ENCODE measurements around the gene KIZ.
A peak's percentile ranks its signal among the peaks of the same experiment; 100 is the strongest.
"Not testable (repeated sequence)": the region's sequence is repeated elsewhere in the genome, so short reads cannot be mapped to it uniquely, and the experiment has no call there.

The KIZ gene

DNA sequence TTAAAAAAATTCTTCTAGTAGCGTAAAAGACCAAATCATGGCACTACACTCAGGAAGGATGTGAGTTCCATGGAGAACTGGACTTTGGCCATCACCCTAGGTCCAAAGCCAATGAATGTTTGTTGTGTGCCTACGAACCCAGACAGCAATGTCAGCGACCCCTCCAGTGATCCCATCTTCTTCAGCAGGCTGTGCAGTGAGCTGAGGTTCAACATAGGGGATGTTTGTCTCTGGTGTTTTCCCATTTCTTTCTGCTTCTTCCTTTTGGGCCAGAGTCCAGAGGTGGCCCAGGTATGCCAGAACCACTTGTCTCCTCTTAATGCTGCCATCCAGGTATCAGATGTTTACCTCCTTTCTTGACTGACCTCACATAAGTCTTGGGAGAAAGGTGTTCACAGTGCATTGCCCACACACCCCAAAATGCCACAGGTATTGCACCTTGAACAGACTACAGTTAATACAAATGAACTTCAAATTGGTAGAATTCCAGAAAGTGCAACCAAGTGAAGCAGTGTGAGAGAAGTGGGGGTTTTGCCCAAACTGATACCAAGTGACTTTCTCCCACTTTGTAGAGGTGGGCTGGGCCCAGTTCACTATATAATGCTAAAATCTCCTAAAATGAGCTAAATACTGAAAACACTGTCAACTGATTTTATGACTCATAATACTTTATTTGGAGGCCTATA is 14.1 kb downstream of the KIZ start:
- DNase-seq, result no peak

DNA sequence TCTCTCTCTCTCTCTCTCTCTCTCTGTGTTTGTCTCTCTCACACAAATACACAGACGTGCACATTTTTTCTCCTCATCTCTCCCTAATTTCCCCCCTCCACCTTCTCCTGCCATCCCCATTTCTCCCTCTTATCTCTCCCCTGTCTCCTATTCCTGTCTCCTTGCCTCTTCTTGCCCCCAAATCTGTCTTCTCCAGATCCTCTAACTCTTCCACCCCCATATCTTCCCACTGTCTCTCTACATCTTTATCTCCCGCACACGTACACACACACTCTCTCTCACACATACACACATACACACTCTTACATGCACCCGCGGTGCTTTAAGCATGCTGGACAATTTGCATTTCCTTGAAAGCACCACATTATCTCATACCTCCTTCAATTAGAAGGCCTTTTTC is 15.9 kb downstream of the KIZ start:
- DNase-seq, result no peak

GRCh38 chr20:21143194-21143890 is 17.5 kb downstream of the KIZ start:
- DNase-seq, result no peak

DNA sequence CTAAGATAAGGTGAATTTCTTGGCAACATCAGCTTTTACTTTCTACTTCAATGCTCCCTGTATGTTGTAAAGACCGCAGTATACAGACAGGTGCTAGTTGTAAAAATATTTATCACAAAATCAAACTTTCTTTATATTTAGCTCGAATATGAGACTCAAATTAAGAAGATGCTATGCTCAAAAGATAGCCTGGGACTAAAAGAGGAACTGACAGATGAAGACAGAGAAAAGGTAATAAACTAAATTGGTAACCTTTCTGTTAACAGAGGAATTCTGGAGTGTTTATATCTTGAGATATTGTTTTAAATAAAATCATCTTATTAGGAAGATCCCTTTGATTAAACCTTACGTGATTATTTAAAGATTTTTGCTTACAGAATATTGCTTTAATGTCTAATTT is 19.5 kb downstream of the KIZ start:
- DNase-seq, result no peak

DNA sequence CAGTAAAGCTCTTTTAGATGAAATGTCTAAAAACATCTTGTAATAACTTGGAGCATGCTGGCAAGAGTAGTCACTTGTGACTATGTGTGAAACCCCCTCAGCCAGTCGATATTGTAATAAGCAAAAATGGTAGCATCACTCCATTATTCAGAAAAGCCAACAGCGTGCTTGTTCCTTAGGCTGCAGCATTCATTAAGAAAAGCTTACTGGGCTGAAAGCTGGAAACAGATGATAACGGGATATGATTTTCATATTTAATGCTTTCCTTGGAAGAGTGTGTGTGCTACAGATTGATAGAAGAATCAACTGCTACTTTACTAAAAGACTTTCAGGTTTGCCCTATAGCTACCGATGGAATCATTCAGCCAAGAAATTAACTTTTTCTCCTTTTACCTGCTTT is 20.3 kb downstream of the KIZ start:
- DNase-seq, result no peak

DNA sequence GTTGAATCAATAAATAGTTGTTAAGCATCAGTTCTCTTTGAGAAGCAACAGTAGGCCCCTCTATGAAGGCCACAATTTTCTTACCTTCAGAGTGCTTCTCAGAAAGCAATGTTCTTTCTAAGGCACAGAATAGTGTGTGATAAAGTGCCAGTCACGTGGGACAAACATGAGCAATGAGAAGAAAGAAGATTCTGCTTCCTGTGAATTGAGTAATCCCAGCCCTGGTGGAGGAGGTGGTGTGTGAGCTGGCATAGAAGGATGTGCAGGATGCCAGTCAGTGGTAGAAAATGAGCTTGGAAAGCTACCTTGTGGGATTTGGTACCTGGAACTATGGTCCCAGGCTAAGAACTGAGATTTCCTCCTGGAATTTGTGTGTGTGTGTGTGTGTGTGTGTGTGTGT is 21.7 kb downstream of the KIZ start:
- no peak for DNase-seq

DNA sequence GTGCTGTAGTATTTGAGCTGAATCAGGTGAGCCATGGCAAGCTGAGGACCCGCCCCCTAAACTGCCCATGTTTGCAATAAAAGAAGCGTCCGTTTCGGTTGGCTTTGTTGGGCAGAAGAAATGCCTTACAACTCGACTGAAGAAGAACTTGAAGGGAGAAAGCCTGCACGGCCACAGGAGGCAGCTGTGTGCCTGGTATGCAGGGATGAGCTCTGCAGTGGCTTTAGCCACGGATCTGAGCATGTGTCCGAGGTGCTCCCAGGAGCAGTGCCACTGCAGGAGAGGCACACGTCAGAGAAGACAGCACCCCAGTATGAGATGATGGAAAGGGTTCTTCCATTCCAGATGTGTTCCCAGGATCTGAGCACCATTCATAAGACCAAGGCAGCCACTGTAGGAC is 23.5 kb downstream of the KIZ start:
- DNase-seq, result no peak

- DNase-seq, result no peak
Measured at GRCh38 chr20:21151791-21152190, 25.9 kb downstream of the KIZ start.

- DNase-seq, result no peak
Measured at GRCh38 chr20:21154692-21155091, 28.8 kb downstream of the KIZ start.

DNA sequence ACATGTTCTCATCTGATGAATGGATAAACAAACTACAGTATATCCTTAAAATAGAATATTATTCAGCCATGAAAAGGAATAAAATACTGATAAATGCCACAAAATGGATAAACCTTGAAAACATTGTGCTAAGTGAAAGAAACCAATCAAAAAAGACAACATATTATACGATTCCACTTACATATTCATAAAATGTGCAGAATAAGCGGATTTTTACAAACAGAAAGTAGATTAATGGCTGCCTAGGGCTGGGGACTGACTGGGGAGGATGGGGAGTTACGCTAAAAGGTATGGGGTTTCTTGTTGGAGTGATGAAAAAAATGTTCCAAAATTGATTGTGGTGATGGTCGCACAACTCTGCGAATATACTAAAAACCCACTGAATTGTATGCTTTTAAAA is 29.4 kb downstream of the KIZ start:
- DNase-seq, result no peak

GRCh38 chr20:21156266-21156665 is 30.4 kb downstream of the KIZ start:
- DNase-seq, result no peak

- no peak for DNase-seq
Measured at GRCh38 chr20:21157006-21157405, 31.1 kb downstream of the KIZ start.

DNA sequence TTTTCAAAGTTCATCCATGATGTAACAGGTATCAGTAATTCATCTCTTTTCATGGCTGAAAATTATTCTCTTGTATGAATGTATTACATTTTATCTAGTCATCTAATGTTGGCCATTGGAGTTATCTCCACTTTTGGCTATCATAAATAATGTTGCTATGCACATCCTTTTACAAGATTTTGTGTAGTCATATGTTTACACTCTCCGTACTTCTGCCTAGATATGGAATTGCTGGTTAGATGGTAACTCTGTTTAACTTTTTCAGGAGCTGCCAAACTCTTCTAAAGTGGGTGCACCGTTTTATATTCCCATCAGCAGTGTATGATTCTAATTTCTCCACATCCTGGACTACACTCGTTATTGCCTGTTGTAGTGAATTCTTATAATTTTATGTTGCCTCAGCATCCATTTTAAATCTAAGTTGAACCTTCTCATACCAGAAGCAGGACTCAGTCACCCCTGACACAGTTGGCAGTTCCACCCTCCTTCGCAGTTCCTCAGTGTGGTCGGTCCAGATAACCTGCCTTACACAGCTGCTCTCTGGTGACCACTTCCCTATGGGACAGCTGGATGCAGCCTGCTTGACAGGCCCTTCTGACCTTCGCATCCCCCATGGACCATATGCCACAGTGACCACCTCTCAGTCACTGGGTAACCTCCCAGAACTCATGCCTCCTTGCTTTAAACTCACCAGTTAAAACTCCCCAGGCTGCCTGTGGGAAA is 33.9 kb downstream of the KIZ start:
- DNase-seq, result no peak

DNA sequence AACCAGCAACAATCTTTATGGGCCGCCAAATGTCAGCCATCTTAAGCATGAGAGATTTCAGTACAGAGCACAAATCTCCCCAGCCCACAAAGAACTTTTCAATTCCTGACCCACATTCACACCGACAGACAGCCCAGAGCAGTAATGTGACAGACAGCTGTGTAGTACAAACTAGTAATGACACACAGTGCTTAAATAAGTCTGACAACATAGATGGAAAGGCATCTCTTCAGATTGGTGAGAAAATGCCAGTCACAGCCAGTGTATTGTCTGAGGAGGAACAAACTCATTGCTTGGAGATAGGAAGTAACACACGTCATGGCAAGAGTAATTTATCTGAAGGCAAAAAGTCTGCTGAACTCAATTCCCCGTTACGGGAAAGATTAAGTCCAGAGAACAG is 36.0 kb downstream of the KIZ start:
- no peak for DNase-seq

GRCh38 chr20:21162631-21163030 is 36.7 kb downstream of the KIZ start:
- DNase-seq, result no peak

DNA sequence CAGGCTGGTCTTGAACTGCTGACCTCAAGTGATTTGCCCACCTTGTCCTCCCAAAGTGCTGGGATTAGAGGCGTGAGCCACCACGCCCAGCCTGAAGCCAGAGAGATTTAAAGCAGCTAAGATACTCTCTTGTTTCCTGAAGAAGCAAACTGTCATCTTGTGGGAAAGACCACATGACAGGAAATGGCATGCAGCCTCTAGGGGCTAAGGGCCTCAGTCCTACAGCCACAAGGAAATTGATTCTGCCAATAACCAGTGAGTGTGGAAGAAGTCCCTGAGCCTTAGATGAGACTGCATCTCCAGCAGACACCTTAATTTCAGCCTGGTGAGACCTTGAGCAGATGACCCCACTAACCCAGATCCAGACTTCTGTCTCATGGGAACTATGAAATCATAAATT is 40.9 kb downstream of the KIZ start:
- DNase-seq, result peak; percentile 69

DNA sequence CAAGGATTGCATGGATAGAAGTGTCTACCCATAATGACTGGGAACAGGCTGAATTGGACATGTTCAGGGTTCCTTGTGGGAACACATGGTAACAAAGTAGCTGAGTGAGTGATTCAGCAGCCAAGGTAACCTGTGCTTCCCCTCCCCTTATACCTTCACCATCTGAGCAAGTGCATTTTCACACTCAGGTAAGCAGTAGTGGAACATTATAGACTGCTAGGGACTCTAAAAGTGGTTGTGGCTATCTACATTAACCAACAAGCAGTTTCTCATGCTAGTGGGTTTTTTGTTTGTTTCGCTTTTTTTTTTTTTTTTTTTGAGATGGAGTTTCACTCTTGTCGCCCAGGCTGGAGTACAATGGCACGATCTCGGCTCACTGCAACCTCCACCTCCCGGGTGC is 41.4 kb downstream of the KIZ start:
- no peak for DNase-seq

DNA sequence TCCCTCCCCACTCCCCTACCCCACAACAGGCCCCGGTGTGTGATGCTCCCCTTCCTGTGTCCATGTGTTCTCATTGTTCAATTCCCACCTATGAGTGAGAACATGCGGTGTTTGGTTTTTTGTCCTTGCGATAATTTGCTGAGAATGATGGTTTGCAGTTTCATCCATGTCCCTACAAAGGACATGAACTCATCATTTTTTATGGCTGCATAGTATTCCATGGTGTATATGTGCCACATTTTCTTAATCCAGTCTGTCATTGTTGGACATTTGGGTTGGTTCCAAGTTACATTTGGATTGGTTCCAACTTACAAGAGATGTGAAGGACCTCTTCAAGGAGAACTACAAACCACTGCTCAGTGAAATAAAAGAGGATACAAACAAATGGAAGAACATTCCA is 42.2 kb downstream of the KIZ start:
- DNase-seq, result not testable (repeated sequence)

DNA sequence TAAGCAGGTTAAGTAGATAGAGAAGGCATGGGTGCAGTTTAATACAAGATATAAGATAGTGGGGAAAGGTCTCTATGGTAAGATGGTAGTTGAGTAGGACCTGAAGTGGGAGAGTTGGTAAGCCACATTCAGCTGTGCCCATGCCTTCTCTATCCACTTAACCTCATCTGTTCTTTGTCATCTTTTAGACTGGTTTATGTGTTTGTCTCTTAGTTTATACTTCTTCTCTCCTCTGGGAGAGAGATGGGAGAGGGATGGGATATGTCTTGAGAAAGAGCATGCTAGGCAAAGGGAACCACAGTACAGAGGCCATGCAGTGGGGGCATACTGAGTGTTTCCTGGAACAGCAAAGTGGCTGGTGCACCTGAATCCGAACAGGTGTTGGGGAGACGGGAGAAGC is 46.7 kb downstream of the KIZ start:
- DNase-seq, result no peak

DNA sequence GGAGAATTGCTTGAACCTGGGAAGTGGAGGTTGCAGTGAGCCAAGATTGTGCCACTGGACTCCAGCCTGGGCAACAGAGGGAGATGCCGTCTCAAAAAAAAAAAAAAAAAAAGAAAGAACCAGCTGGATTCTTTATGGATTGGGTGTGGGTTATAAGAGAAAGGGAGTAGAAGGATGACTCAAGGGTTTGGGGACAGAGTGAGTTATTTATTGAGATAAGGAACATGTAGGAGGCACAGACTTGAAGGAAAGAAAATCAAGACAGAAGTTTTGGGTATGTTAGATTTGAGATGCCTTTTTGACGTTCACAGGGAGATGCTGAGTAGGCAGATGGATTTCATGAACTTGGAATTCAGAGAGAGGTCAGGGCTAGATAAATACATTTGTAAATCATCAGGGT is 47.6 kb downstream of the KIZ start:
- DNase-seq, result no peak

DNA sequence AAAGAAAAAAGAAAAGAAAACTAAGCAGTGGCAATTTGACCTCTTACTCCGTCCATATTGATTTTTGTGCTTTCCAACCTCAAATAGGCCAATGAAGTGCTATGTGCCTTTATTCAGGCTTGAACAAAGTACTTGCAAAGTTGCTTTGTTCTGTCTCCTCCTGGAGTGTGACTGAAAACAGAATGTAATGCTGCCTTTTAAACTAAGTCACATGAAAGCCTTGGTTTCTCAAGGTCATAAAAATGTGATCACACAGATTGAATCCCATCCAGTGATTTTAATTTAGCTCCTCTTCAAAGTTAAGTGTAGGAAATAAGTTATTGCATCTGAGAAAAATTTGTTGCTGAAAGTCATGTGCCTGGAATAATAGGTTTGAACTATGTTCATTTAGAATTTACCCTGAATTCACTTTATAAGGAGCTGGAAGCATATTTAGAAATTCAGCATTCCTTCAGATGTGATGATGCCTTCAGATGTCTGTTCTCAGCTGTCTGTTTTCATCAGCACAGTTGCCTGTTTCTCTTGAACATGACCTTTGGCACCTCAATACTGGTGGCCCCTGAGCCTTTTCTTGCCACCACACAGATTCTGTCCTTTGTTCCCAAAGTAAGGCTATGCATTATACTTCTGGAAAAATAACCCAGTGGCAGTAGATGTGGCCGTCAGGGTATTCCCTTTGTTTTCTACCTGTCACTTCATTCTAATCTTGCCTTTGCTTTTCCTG is 48.8 kb downstream of the KIZ start:
- no peak for DNase-seq

GRCh38 chr20:21175433-21175832 is 49.6 kb downstream of the KIZ start:
- no peak for DNase-seq

DNA sequence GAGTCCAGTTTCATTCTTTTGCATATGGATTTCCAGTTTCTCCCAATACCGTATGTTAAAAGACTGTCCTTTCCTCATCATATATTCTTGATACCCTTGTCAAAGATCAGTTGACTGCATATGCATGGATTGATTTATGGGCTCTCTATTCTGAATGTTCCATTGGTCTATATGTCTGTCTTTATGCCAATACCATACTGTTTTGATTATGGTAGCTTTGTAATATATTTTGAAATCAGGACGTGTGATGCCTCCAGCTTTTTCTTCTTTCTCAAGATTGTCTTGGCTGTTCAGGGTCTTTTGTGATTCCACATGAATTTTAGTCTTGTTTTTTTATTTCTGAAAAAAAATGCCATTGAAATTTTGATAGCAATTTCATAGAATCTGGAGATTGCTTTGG is 51.9 kb downstream of the KIZ start:
- no peak for DNase-seq

- DNase-seq, result no peak
Measured at GRCh38 chr20:21179757-21180156, 53.9 kb downstream of the KIZ start.

Measured in GF-D8 (cell line).